ENCODE results near the gene RIOK1. TPM values are rescaled to one million over a fixed set of nuclear protein-coding genes. Genes with fewer than 3 reads are reported as not detected.
"Not testable (repeated sequence)": the region's sequence is repeated elsewhere in the genome, so short reads cannot be mapped to it uniquely, and the experiment has no call there.

Gene RIOK1
- total and polyA plus RNA-seq, 8 donors: 8.7 to 105 (median 13.1) TPM

DNA sequence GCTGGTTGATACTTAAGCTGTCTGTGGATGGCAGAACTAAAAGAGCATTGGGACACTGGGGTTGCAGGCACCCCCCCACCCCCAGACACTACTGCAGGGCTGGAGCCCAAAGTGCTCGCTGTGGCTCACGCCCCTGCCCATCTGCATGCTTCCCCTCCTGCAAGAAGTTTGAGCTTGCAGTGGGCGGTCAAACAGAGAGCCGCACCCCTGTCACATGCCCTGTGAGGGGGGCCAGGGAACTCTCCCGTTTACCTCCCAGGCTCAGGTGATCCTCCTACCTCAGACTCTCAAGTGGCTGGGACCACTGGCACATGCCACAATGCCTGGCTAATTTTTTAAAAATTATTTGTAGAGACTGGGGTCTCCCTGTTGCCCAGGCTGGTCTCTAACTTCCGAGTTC, 63.3 kb downstream of the RIOK1 start:
- Histone ChIP-seq H3K9me3 (no peaks in the 10 kb centered on the region), H3K27ac (no peak overlapping the region), H3K4me1 (no peaks in the 10 kb centered on the region), H3K27me3 (no peaks in the 10 kb centered on the region), H3K4me3 (no peak overlapping the region), H3K36me3 (no peaks in the 10 kb centered on the region)
- WGBS, 5 donors: 66 to 79% (median 75%) methylated on average over 6 of the region's 6 CpGs
- intact Hi-C loops (cut with DNase I; ENCODE audit: low total_unique reads): no loop called here
- no peak for DNase-seq
- TF ChIP-seq POLR2A (IDR thresholded peaks at IDR 0.05): no peak
- TF ChIP-seq POLR2AphosphoS5 (IDR thresholded peaks at IDR 0.05): no peak
- TF ChIP-seq, protein P1, sequence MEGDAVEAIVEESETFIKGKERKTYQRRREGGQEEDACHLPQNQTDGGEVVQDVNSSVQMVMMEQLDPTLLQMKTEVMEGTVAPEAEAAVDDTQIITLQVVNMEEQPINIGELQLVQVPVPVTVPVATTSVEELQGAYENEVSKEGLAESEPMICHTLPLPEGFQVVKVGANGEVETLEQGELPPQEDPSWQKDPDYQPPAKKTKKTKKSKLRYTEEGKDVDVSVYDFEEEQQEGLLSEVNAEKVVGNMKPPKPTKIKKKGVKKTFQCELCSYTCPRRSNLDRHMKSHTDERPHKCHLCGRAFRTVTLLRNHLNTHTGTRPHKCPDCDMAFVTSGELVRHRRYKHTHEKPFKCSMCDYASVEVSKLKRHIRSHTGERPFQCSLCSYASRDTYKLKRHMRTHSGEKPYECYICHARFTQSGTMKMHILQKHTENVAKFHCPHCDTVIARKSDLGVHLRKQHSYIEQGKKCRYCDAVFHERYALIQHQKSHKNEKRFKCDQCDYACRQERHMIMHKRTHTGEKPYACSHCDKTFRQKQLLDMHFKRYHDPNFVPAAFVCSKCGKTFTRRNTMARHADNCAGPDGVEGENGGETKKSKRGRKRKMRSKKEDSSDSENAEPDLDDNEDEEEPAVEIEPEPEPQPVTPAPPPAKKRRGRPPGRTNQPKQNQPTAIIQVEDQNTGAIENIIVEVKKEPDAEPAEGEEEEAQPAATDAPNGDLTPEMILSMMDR (IDR thresholded peaks at IDR 0.05): no peak
- TF ChIP-seq EP300 (IDR thresholded peaks at IDR 0.05): no peak

DNA sequence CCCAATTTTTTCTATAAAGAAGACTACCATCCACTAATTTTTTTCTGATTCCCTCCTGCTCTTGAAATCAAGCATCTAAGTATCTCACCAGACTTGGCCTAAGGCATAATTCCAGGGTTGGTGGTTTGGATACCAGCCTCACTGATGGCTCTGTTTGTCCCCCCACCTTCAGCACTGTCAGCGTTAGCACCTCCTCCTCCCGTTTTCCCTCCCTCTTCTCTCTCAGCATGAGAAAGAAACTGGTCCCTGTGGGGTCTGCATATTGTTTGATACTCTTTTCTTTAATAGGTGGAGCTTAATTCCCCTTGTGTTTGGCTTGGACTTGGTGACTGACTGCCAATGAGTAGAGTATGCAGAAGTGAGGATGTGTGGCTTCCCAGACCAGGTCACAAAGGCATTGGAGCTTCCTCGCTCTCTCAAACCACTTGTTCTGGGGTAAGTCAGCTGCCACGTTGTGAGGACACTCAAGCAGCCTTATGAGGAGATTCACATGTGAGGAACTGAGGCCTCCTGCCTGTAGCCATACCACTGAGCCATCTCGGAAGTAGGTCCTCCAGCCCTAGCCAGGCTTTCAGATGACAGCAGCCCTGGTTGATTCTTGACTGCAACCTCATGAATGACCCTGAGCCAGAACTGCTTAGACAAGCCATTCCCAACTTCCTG, 65.2 kb downstream of the RIOK1 start:
- Histone ChIP-seq H3K4me1 (no peaks in the 10 kb centered on the region), H3K9me3 (no peaks in the 10 kb centered on the region), H3K27me3 (no peaks in the 10 kb centered on the region), H3K36me3 (no peaks in the 10 kb centered on the region), H3K4me3 (no peak overlapping the region), H3K27ac (no peak overlapping the region)
- TF ChIP-seq, protein P1 (IDR thresholded peaks at IDR 0.05): no peak
- TF ChIP-seq EP300 (IDR thresholded peaks at IDR 0.05) (no peak), POLR2A (IDR thresholded peaks at IDR 0.05) (no peak), POLR2AphosphoS5 (IDR thresholded peaks at IDR 0.05) (no peak)
- intact Hi-C loops (cut with DNase I; ENCODE audit: low total_unique reads): no loop called here
- no peak for DNase-seq
- WGBS, 5 donors: 67 to 77% (median 71%) methylated on average over 5 of the region's 5 CpGs

DNA sequence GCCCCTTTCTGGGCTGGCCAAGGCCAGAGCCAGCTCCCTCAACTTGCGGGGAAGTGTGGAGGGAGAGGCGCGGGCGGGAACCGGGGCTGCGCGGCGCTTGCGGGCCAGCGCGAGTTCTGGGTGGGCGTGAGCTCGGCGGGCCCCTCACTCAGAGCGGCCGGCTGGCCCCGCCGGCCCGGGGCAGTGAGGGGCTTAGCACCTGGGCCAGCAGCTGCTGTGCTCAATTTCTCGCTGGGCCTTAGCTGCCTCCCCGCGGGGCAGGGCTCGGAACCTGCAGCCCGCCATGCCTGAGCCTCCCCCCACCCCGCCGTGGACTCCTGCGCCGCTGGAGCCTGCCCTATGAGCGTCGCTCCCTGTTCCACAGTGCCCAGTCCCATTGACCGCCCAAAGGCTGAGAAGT, 66.7 kb downstream of the RIOK1 start:
- H3K4me3 ChIP-seq; H3K4me1 ChIP-seq; DNase-seq; H3K27ac ChIP-seq; H3K27me3 ChIP-seq; H3K36me3 ChIP-seq; intact Hi-C loops (cut with DNase I; ENCODE audit: low total_unique reads); H3K9me3 ChIP-seq: not testable (repeated sequence)
- WGBS, 5 donors: 89 to 99% (median 96%) methylated on average over 11 to 31 of the region's 31 CpGs

DNA sequence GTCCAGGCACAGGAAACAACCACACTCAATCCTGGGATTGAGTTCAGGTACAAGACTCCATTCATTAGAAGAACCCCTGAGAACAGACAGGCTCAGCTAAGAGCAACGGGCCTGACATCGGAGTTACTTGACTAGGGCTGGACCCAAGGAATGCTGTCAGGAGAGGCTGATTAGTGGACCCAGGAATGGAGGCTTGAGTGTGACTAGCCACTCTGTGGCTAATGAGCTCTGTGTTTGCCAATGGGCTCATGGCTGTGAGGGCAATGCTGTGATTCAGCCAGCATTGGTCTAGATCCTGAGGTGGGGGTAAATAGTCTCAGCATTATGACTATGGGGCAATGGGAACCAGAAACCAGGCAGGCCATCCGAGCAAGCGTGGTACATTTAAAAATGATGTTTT, 71.8 kb downstream of the RIOK1 start:
- no peak for TF ChIP-seq POLR2AphosphoS5 (IDR thresholded peaks at IDR 0.05)
- no peak for TF ChIP-seq POLR2A (IDR thresholded peaks at IDR 0.05)
- TF ChIP-seq, protein P1 (IDR thresholded peaks at IDR 0.05): no peak
- TF ChIP-seq EP300 (IDR thresholded peaks at IDR 0.05): no peak
- intact Hi-C loops (cut with DNase I; ENCODE audit: low total_unique reads): no loop called here
- no peaks in the 10 kb centered on the region for H3K9me3 ChIP-seq
- DNase-seq: no peak
- no peak overlapping the region for H3K4me3 ChIP-seq
- no peaks in the 10 kb centered on the region for H3K36me3 ChIP-seq
- H3K4me1 ChIP-seq: no peaks in the 10 kb centered on the region
- 79 to 90% (median 87%) methylated on average over 4 of the region's 4 CpGs for WGBS, 5 donors
- no peaks in the 10 kb centered on the region for H3K27me3 ChIP-seq
- H3K27ac ChIP-seq: no peak overlapping the region

DNA sequence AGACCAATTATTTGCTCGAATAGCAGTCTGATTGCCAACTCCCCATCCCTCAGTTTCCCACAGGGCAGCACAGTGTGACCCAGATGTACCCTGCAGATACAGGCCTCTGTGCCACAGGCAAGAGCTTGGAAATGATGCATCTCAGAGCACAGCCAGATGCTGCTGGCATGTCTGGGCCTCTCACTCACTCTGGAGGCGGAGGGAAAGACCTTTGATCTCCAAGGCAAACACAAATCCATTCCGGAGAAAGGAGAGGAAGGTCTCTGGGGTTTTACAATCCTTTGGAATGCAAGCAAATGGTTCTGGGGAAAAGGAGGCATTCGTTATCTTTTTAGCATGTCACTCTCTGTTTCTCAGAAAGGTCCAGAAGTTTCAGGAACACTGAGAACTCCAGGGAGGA, 74.2 kb downstream of the RIOK1 start:
- Histone ChIP-seq H3K9me3 (no peaks in the 10 kb centered on the region), H3K4me3 (no peak overlapping the region), H3K36me3 (no peaks in the 10 kb centered on the region), H3K27me3 (no peaks in the 10 kb centered on the region), H3K4me1 (peaks cover 0 to 20% (median 11%) of the 10 kb centered on the region in 4 donors), H3K27ac (no peak overlapping the region)
- TF ChIP-seq POLR2A (IDR thresholded peaks at IDR 0.05): no peak
- TF ChIP-seq POLR2AphosphoS5 (IDR thresholded peaks at IDR 0.05): no peak
- TF ChIP-seq EP300 (IDR thresholded peaks at IDR 0.05): no peak
- TF ChIP-seq, protein P1 (IDR thresholded peaks at IDR 0.05): no peak
- intact Hi-C loops (cut with DNase I; ENCODE audit: low total_unique reads): no loop called here
- DNase-seq: peak in 1 of 2 donors; percentile 31
- WGBS, 5 donors: 38 to 56% (median 43%) methylated on average over 4 of the region's 4 CpGs

Measured in stomach (tissue), 9 donors.